Upper lobe of left lung (tissue), 6 donors: Measurements from ENCODE around the gene DAPK2. TPM values are rescaled to one million over a fixed set of nuclear protein-coding genes. Genes with fewer than 3 reads are reported as not detected.

ENCODE experiments used
- ATAC-seq, 2 donors: fragments of 200-7000 bp; cut with Tn5 transposase; one replicate each; pipeline ENCODE4 v1.9.1; 2022; ENCODE audit warnings: mild to moderate bottlenecking in 2 of 2, moderate library complexity in 2 of 2; ENCODE audit not compliant: low FRiP score in 2 of 2
- DNase-seq, 2 donors: peaks; one replicate each; pipeline ENCODE4 v3.0.0-alpha.2; 2019 to 2020
- H3K27ac ChIP-seq, 4 donors: fragments of 200-600 bp; sonication (generic); one replicate each; pipeline ENCODE4 v1.5.1; 2016 to 2019
- H3K27me3 ChIP-seq, 4 donors: fragments of 200-600 bp; sonication (generic); one replicate each; pipeline ENCODE4 v1.5.1; 2017 to 2019
- H3K36me3 ChIP-seq, 4 donors: fragments of 200-600 bp; sonication (generic); one replicate each; pipeline ENCODE4 v1.5.1; 2016 to 2019
- H3K4me1 ChIP-seq, 4 donors: fragments of 200-600 bp; sonication (generic); one replicate each; pipeline ENCODE4 v1.5.1; 2018 to 2019
- H3K4me3 ChIP-seq, 4 donors: fragments of 200-600 bp; sonication (generic); one replicate each; pipeline ENCODE4 v1.5.1; 2017 to 2019; ENCODE audit warnings: mild to moderate bottlenecking in 2 of 4, moderate library complexity in 1 of 4
- H3K9me3 ChIP-seq, 4 donors: fragments of 200-600 bp; sonication (generic); one replicate each; pipeline ENCODE4 v1.5.1; 2018 to 2019
- EP300 ChIP-seq, 4 donors: sonication (generic); formaldehyde crosslinking; IDR thresholded peaks; one replicate each; pipeline ENCODE4 v1.5.1; 2017; ENCODE audit warnings: antibody characterized with exemption in 4 of 4, control low read depth in 2 of 4
- POLR2A ChIP-seq, 4 donors: fragments of 450-650 bp; IDR thresholded peaks; one replicate each; pipeline ENCODE4 v1.5.1; 2016 to 2017; ENCODE audit warnings: antibody characterized with exemption in 4 of 4, mild to moderate bottlenecking in 2 of 4
- POLR2AphosphoS5 ChIP-seq, 2 donors: sonication (generic); formaldehyde crosslinking; IDR thresholded peaks; one replicate each; pipeline ENCODE4 v1.5.1; 2017; ENCODE audit warnings: antibody characterized with exemption in 2 of 2
- WGBS, 2 donors: methylation state at CpG; one replicate each; pipeline ENCODE4 v1.1.5; 2017 to 2018; 5-methylcytosine and 5-hydroxymethylcytosine counted together
- total RNA-seq, 6 donors: library from RNA; depleted of rRNA in 4 of 6; stranded (reverse); fragments of >200 nt in 4 of 6; gene quantifications; one replicate each; pipeline versions ENCODE4 v1.1.0 to v1.2.1, GENCODE V29; 2016 to 2021
- TF ChIP-seq, protein P1 (sequence below), 6 experiments: fragments of 450-650 bp in 4 of 6; fragments of 200-600 bp in 2 of 6; sonication (generic) in 2 of 6; IDR thresholded peaks; one replicate each; pipeline ENCODE4 v1.5.1; 2016 to 2019; ENCODE audit warnings: antibody characterized with exemption in 6 of 6
- donor health status: DM: no; HTN: no; CAD: no; lungs with moderate emphysema.
- donor health status: DM: no; HTN: yes; CAD: no; lungs with severe emphysema.

The DAPK2 gene
- total RNA-seq, 6 donors from 2014 or later: 58.3 to 270 (median 136) TPM

DNA sequence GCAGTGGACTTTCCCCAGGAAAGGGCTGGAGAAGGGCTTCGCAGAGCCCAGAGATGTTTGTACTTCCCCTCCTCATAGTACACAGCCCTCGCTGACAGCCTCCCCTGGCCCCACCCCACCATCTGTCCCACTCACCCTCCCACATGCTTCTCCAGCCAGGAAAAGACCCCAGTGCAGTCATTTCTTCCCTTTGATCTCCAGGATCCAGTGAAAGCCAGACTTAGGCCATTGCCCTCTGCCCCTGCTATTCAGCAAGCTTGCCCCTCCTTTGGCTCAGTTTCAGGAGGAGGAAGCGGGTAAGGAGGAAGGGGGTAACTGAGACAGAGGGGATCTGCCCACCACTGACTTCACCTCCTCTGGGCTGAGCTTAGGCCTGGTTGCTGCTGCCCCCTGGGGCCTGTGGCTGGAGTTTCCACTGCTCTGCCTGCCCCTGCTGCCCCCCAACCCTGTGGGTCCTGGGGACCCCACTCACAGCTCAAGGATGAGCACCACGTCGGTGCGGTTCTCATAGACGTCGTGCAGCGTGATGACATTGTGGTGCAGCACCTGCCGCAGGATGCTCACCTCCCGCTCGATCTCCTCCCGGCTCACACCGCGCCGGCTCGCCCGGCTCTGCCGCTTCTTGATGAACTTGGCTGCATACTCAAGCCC, 63.1 kb downstream of the DAPK2 start:
- Histone ChIP-seq H3K4me3 (no peak overlapping the region), H3K4me1 (peaks cover 28 to 56% (median 44%) of the 10 kb centered on the region in 4 donors), H3K27ac (peak overlapping the region; percentile 69 to 83 (median 76)), H3K27me3 (no peaks in the 10 kb centered on the region), H3K36me3 (peaks cover 0 to 10% (median 0%) of the 10 kb centered on the region in 4 donors), H3K9me3 (no peaks in the 10 kb centered on the region)
- no peak for TF ChIP-seq POLR2AphosphoS5 (IDR thresholded peaks at IDR 0.05)
- TF ChIP-seq, protein P1, sequence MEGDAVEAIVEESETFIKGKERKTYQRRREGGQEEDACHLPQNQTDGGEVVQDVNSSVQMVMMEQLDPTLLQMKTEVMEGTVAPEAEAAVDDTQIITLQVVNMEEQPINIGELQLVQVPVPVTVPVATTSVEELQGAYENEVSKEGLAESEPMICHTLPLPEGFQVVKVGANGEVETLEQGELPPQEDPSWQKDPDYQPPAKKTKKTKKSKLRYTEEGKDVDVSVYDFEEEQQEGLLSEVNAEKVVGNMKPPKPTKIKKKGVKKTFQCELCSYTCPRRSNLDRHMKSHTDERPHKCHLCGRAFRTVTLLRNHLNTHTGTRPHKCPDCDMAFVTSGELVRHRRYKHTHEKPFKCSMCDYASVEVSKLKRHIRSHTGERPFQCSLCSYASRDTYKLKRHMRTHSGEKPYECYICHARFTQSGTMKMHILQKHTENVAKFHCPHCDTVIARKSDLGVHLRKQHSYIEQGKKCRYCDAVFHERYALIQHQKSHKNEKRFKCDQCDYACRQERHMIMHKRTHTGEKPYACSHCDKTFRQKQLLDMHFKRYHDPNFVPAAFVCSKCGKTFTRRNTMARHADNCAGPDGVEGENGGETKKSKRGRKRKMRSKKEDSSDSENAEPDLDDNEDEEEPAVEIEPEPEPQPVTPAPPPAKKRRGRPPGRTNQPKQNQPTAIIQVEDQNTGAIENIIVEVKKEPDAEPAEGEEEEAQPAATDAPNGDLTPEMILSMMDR (IDR thresholded peaks at IDR 0.05): peak in 1 of 6 experiments; percentile 21
- peak in 1 of 2 donors; percentile 75 for DNase-seq
- ATAC-seq: no peak
- 80 to 93% methylated on average over 10 to 18 of the region's 19 CpGs for WGBS, 2 donors

DNA sequence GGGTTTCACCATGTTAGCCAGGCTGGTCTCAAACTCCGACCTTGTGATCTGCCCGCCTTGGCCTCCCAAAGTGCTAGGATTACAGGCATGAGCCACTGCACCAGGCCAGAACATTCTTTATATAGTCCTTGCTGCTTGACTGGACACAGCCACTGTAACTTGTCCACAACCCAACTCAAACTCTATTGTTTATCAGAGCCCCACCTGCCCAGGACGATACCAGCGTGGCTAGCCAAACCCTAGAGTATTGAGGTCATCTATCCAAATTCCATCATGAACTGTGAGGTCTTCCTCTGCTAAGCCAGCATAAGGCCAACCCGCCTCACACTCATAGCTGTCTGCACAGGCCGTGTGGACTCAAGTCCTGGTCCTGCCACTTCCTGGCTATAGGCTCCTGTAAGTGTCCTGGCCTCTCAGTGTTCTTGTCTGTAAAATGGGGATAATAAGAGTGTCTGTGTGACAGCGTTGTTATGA, 63.9 kb downstream of the DAPK2 start:
- 83% methylated on average over 7 of the region's 7 CpGs for WGBS, 2 donors

DNA sequence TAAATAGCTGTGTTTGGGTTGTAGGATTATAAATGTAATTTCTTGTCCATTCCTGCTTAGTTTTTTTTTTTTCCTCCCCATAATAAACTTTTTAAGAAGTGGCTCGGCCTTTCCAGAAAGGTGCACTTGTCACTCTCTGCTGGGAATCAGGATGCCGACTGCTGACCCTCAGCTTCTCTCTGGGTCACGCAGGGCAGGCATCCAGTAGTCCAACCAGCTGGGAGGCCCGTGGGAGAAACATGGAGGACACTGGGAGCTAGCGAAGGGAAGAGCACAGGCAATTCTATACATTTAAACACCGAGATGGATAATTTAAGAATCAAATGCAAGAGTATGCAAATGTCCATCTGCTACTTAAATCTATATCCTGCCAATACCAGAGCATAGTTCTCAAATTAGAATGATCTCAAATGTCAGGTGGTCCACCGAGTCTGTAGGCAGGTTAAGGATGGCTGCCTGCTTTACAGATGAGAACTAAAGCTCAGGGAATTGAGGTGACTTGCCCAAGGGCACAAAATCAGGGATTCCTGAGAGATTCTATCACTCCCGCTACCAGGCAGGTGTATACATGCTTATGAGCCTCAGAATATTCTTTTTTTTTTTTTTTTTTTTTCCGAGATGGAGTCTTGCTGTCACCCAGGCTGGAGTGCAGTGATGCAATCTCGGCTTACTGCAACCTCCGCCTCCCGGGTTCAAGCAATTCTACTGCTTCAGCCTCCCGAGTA, 64.5 kb downstream of the DAPK2 start:
- 77 to 87% methylated on average over 13 of the region's 13 CpGs for WGBS, 2 donors
- Histone ChIP-seq H3K36me3 (peaks cover 0 to 10% (median 0%) of the 10 kb centered on the region in 4 donors), H3K9me3 (no peaks in the 10 kb centered on the region), H3K4me3 (no peak overlapping the region), H3K27ac (no peak overlapping the region), H3K27me3 (no peaks in the 10 kb centered on the region), H3K4me1 (peaks cover 20 to 41% (median 34%) of the 10 kb centered on the region in 4 donors)
- no peak for TF ChIP-seq POLR2A (IDR thresholded peaks at IDR 0.05)
- TF ChIP-seq EP300 (IDR thresholded peaks at IDR 0.05): no peak
- TF ChIP-seq, protein P1 (IDR thresholded peaks at IDR 0.05): no peak
- no peak for TF ChIP-seq POLR2AphosphoS5 (IDR thresholded peaks at IDR 0.05)
- ATAC-seq: no peak
- DNase-seq: no peak

More for the DNA sequence above, 63.9 kb downstream of the DAPK2 start:
- Histone ChIP-seq H3K9me3 (no peaks in the 10 kb centered on the region), H3K27me3 (no peaks in the 10 kb centered on the region), H3K4me3 (no peak overlapping the region), H3K27ac (peak overlapping the region in 2 of 4 donors; percentile 75 to 83), H3K36me3 (peaks cover 0 to 10% (median 0%) of the 10 kb centered on the region in 4 donors), H3K4me1 (peaks cover 21 to 48% (median 41%) of the 10 kb centered on the region in 4 donors)
- TF ChIP-seq POLR2A (IDR thresholded peaks at IDR 0.05): no peak
- TF ChIP-seq, protein P1 (IDR thresholded peaks at IDR 0.05): no peak
- no peak for TF ChIP-seq POLR2AphosphoS5 (IDR thresholded peaks at IDR 0.05)
- TF ChIP-seq EP300 (IDR thresholded peaks at IDR 0.05): no peak
- ATAC-seq (no peak), DNase-seq (no peak)

- ATAC-seq: no peak
- peak overlapping the region in 1 of 4 donors; percentile 37 for H3K27ac ChIP-seq
- no peaks in the 10 kb centered on the region for H3K27me3 ChIP-seq
- no peak for DNase-seq
- peaks cover 0 to 10% (median 0%) of the 10 kb centered on the region in 4 donors for H3K36me3 ChIP-seq
- TF ChIP-seq EP300 (IDR thresholded peaks at IDR 0.05) (no peak), POLR2A (IDR thresholded peaks at IDR 0.05) (no peak), POLR2AphosphoS5 (IDR thresholded peaks at IDR 0.05) (no peak)
- TF ChIP-seq, protein P1 (IDR thresholded peaks at IDR 0.05): no peak
- WGBS, 2 donors: 57 to 92% methylated on average over 3 to 5 of the region's 6 CpGs
- H3K4me1 ChIP-seq: peaks cover 5 to 18% (median 15%) of the 10 kb centered on the region in 4 donors
- no peaks in the 10 kb centered on the region for H3K9me3 ChIP-seq
- no peak overlapping the region for H3K4me3 ChIP-seq
These were observed 67.0 kb downstream of the DAPK2 start for GRCh38 chr15:63979262-63979793.
